GM12878 (cell line): ENCODE results near the gene PALLD. TPM values are rescaled to one million over a fixed set of nuclear protein-coding genes. Genes with fewer than 3 reads are reported as not detected.

Experiments
- ATAC-seq: fragments of 200-7000 bp; cut with Tn5 transposase; 3 replicates; pipeline ENCODE4 v1.9.1; 2020; ENCODE audit warnings: mild to moderate bottlenecking, moderate library complexity
- BruUV-seq: library from RNA; stranded (reverse); fragments of 400-500 nt; replicated peaks from 2 replicates; lab custom pipeline; 2021; lab: Mats Ljungman, UMichigan
- CTCF ChIA-PET: fragments of 300-600 bp; sonication (Branson Sonifier 250); formaldehyde crosslinking; extraction: SDS; loops from one replicate; lab custom pipeline; 2021; ENCODE audit warnings: inconsistent platforms; lab: Yijun Ruan, JAX
- POLR2A ChIA-PET: fragments of 350-600 bp; formaldehyde crosslinking; extraction: SDS; loops from one replicate; lab custom pipeline; 2021; ENCODE audit warnings: inconsistent platforms; lab: Charles Lee
- RAD21 ChIA-PET: fragments of 300-600 bp; sonication (Branson Sonifier 250); formaldehyde crosslinking; loops from one replicate; lab custom pipeline; 2023; ENCODE audit warnings: antibody characterized with exemption; ENCODE audit not compliant: unreplicated experiment; lab: Charles Lee
- SMC1A ChIA-PET: fragments of 300-600 bp; sonication (Branson Sonifier 250); formaldehyde crosslinking; loops from one replicate; lab custom pipeline; 2023; ENCODE audit not compliant: unreplicated experiment, uncharacterized antibody; lab: Charles Lee
- DNase-seq: peaks from one replicate; pipeline ENCODE4 v3.0.0-alpha.2; 2011; ENCODE audit warnings: low read depth, low spot score
- FAIRE-seq: peaks from 3 replicates; lab custom pipeline; 2011; peaks lifted over from hg19 to GRCh38; lab: Jason Lieb, UNC
- H2AFZ ChIP-seq: 2 replicates; pipeline ENCODE4 v1.6.0; 2011; ENCODE audit warnings: low read depth, low read length, control low read depth; ENCODE audit not compliant: control insufficient read depth
- H3K27ac ChIP-seq: 2 replicates; pipeline ENCODE4 v1.5.1; 2011; ENCODE audit warnings: control low read depth; ENCODE audit not compliant: control insufficient read depth, insufficient read depth
- H3K27me3 ChIP-seq, 2 experiments: replicated peaks in 1 of 2; 2 replicates each; pipeline versions ENCODE4 v1.6.0 to v1.6.1; 2011; ENCODE audit warnings: low read length in 1 of 2; ENCODE audit not compliant: control insufficient read depth in 2 of 2, insufficient read depth in 2 of 2
- H3K36me3 ChIP-seq, 2 experiments: 2 replicates each; pipeline ENCODE4 v1.5.1; 2011; ENCODE audit warnings: low read length in 1 of 2; ENCODE audit not compliant: control insufficient read depth in 2 of 2, insufficient read depth in 2 of 2
- H3K4me1 ChIP-seq: 2 replicates; pipeline ENCODE4 v1.6.1; 2011; ENCODE audit warnings: mild to moderate bottlenecking, low read length, moderate library complexity, mixed read lengths; ENCODE audit not compliant: control insufficient read depth, insufficient read depth
- H3K4me2 ChIP-seq: 2 replicates; pipeline ENCODE4 v1.6.0; 2011; ENCODE audit warnings: control low read depth; ENCODE audit not compliant: control insufficient read depth, insufficient read depth
- H3K4me3 ChIP-seq: fragments of 200-600 bp; sonication (generic); 2 replicates; pipeline ENCODE4 v1.5.1; 2016
- H3K79me2 ChIP-seq: 2 replicates; pipeline ENCODE4 v1.6.0; 2011; ENCODE audit warnings: low read length; ENCODE audit not compliant: control insufficient read depth, insufficient read depth
- H3K9ac ChIP-seq: 2 replicates; pipeline ENCODE4 v1.8.0; 2011; ENCODE audit warnings: low read length, control low read depth, mixed read lengths; ENCODE audit not compliant: control insufficient read depth, insufficient read depth
- H3K9me3 ChIP-seq: replicated peaks from 3 replicates; pipeline ENCODE4 v1.5.1; 2011; ENCODE audit warnings: mild to moderate bottlenecking, low read length; ENCODE audit not compliant: control insufficient read depth, insufficient read depth
- H4K20me1 ChIP-seq: 2 replicates; pipeline ENCODE4 v1.6.0; 2011; ENCODE audit not compliant: control insufficient read depth, insufficient read depth
- CEBPZ ChIP-seq: fragments of 150-350 bp; IDR thresholded peaks from 2 replicates; pipeline ENCODE4 v1.6.1; 2016; ENCODE audit warnings: low read depth, low read length
- CREM ChIP-seq: IDR thresholded peaks from 2 replicates; pipeline ENCODE4 v1.6.1; 2014; ENCODE audit warnings: antibody characterized with exemption, low read depth
- E2F8 ChIP-seq: fragments of 450-650 bp; IDR thresholded peaks from 2 replicates; pipeline ENCODE4 v1.6.1; 2018; ENCODE audit warnings: mild to moderate bottlenecking, low read depth, moderate library complexity; ENCODE audit not compliant: partially characterized antibody
- EGR1 ChIP-seq, 2 experiments: IDR thresholded peaks; 1 replicate in 1 of 2; 2 replicates in 1 of 2; pipeline ENCODE4 v1.6.1; 2011 to 2012; ENCODE audit warnings: low read depth in 2 of 2, low read length in 2 of 2, borderline replicate concordance in 1 of 2, mild to moderate bottlenecking in 1 of 2, moderate library complexity in 1 of 2
- ELK1 ChIP-seq: IDR thresholded peaks from 2 replicates; pipeline ENCODE4 v1.6.1; 2012; ENCODE audit warnings: low read depth, low read length, improper control_type of control experiment
- IKZF2 ChIP-seq, 2 experiments: fragments of 450-650 bp; IDR thresholded peaks; 2 replicates each; pipeline ENCODE4 v1.6.1; 2017; ENCODE audit warnings: mild to moderate bottlenecking in 2 of 2, moderate library complexity in 2 of 2
- NFXL1 ChIP-seq: fragments of 450-650 bp; IDR thresholded peaks from 2 replicates; pipeline ENCODE4 v1.6.1; 2017; ENCODE audit warnings: antibody characterized with exemption, mild to moderate bottlenecking, borderline replicate concordance
- RFX5 ChIP-seq: IDR thresholded peaks from 2 replicates; pipeline ENCODE4 v1.6.1; 2011; ENCODE audit warnings: low read depth, low read length, improper control_type of control experiment
- SMAD1 ChIP-seq: fragments of 450-650 bp; IDR thresholded peaks from 2 replicates; pipeline ENCODE4 v1.6.1; 2018; ENCODE audit warnings: mild to moderate bottlenecking, low read depth; ENCODE audit not compliant: partially characterized antibody
- SMARCA5 ChIP-seq: fragments of 450-650 bp; IDR thresholded peaks from 2 replicates; pipeline ENCODE4 v1.6.1; 2017; ENCODE audit warnings: mild to moderate bottlenecking
- SREBF1 ChIP-seq: IDR thresholded peaks from 2 replicates; pipeline ENCODE4 v1.6.1; 2012; ENCODE audit warnings: mild to moderate bottlenecking, low read length
- YBX1 ChIP-seq: fragments of 450-650 bp; IDR thresholded peaks from 2 replicates; pipeline ENCODE4 v1.6.1; 2016; ENCODE audit warnings: antibody characterized with exemption
- YY1 ChIP-seq: IDR thresholded peaks from 2 replicates; pipeline ENCODE4 v1.6.1; 2011; ENCODE audit warnings: low read depth, mild to moderate bottlenecking, low read length
- ZNF24 ChIP-seq: fragments of 450-650 bp; IDR thresholded peaks from 2 replicates; pipeline ENCODE4 v1.6.1; 2017; ENCODE audit warnings: antibody characterized with exemption, mild to moderate bottlenecking
- ZSCAN29 ChIP-seq: fragments of 450-650 bp; IDR thresholded peaks from 2 replicates; pipeline ENCODE4 v1.6.1; 2017; ENCODE audit warnings: mild to moderate bottlenecking, moderate library complexity
- WGBS: methylation state at CpG from one replicate; pipeline ENCODE4 v1.1.6; 2016; ENCODE audit warnings: low lambda C conversion rate; ENCODE audit not compliant: insufficient replicate concordance, insufficient coverage; ENCODE audit errors: missing lambda C conversion rate; 5-methylcytosine and 5-hydroxymethylcytosine counted together
- in situ Hi-C: fragments of 300-500 bp; cut with MboI; formaldehyde crosslinking; loops from 9 replicates; pipeline ENCODE4 v1.14.3; 2018; ENCODE audit warnings: mixed read lengths
- intact Hi-C: fragments of 100-400 bp; cut with micrococcal nuclease; formaldehyde crosslinking; loops from one replicate; pipeline ENCODE4 v1.14.2; 2022; ENCODE audit not compliant: unreplicated experiment
- polyA plus RNA-seq, 11 experiments: library from polyadenylated mRNA; depleted of rRNA in 4 of 11; unstranded in 6 of 11; stranded (reverse) in 5 of 11; fragments of >200 nt; fragmentation: Nextera tagmentation in 4 of 11; fragmentation: Illumina TruSeq in 1 of 11; extraction: Ambion mirVana in 4 of 11; extraction: Trizol in 1 of 11; gene quantifications; 1 replicate in 1 of 11; 2 replicates in 10 of 11; pipeline versions ENCODE4 v1.2.1 to v1.2.3, GENCODE V29; 2011 to 2016; ENCODE audit warnings: inconsistent platforms in 2 of 11, missing spikeins in 2 of 11, low read depth in 1 of 11
- total RNA-seq, 4 experiments: library from RNA; depleted of rRNA in 3 of 4; stranded (reverse); fragments of >200 nt in 3 of 4; fragmentation: Illumina TruSeq in 1 of 4; extraction: Trizol in 1 of 4; gene quantifications; 2 replicates each; pipeline versions ENCODE4 v1.2.1 to v1.2.3, GENCODE V29; 2013 to 2021

PALLD gene
- total and polyA plus RNA-seq, 10 of the 15 experiments (the other 5 are each of a cell fraction or from before 2014, with no cell fraction given) = 1.0 to 7.7 (median 1.7) TPM

GRCh38 chr4:168748807-168749206, 252.0 kb downstream of the PALLD start:
- WGBS = 44% methylated on average over 1 of the region's 1 CpG
- Histone ChIP-seq H3K9me3 (no peaks in the 10 kb centered on the region), H3K36me3 (no peaks in the 10 kb centered on the region), H3K4me3 (no peak overlapping the region), H3K9ac (no peak overlapping the region), H2AFZ (no peak overlapping the region), H3K27ac (no peak overlapping the region), H3K79me2 (no peaks in the 10 kb centered on the region), H3K4me2 (no peak overlapping the region), H3K4me1 (no peaks in the 10 kb centered on the region)
- ATAC-seq (no peak), DNase-seq (no peak)
- intact Hi-C loops = no loop called here
- SMC1A ChIA-PET = no interaction called here
- CTCF ChIA-PET = no interaction called here
- TF ChIP-seq ZSCAN29 (no peak), IKZF2 (IDR thresholded peaks at IDR 0.05) (no peak), CREM (no peak), YBX1 (no peak), CEBPZ (no peak), SREBF1 (no peak), E2F8 (no peak), NFXL1 (no peak), ELK1 (no peak), SMARCA5 (no peak), RFX5 (no peak), SMAD1 (no peak), YY1 (no peak), EGR1 (IDR thresholded peaks at IDR 0.05; ENCODE audit: borderline replicate concordance in 1 of 2, low read depth in 2 of 2, low read length in 2 of 2) (no peak), ZNF24 (no peak)
- TF ChIP-seq, all 136 proteins: peak for 0
- H3K27me3 ChIP-seq = no peaks in the 10 kb centered on the region
- in situ Hi-C loops = no loop called here
- ChIA-PET RAD21 (no interaction called here), POLR2A (no interaction called here)
- no TSS peak for BruUV-seq
- H4K20me1 ChIP-seq = no peaks in the 10 kb centered on the region
- no peak for FAIRE-seq
